CD8-positive, alpha-beta memory T cell (primary cell): ENCODE results near the gene CENPB. TPM values are rescaled to one million over a fixed set of nuclear protein-coding genes. Genes with fewer than 3 reads are reported as not detected.

Experiments used
- CTCF ChIA-PET: fragments of 350-600 bp; sonication (Branson Sonifier 250); formaldehyde crosslinking; loops from one replicate; lab custom pipeline; 2021; ENCODE audit warnings: antibody characterized with exemption; lab: Charles Lee
- POLR2A ChIA-PET: fragments of 350-600 bp; sonication (Branson Sonifier 250); formaldehyde crosslinking; loops from one replicate; lab custom pipeline; 2021; ENCODE audit warnings: antibody characterized with exemption; lab: Charles Lee
- DNase-seq, 5 donors: peaks; one replicate each; pipeline versions ENCODE4 v3.0.0 to v3.0.0-alpha.2; 2020 to 2022; ENCODE audit warnings: mixed read lengths in 1 of 5
- H3K27ac ChIP-seq: one replicate; pipeline ENCODE4 v1.7.0; 2013; ENCODE audit warnings: low read depth, mild to moderate bottlenecking, low read length, moderate library complexity
- H3K27me3 ChIP-seq: 2 replicates; pipeline ENCODE4 v1.7.0; 2013; ENCODE audit warnings: low read length, mild to moderate bottlenecking; ENCODE audit not compliant: insufficient read depth, poor library complexity, severe bottlenecking
- H3K36me3 ChIP-seq: 2 replicates; pipeline ENCODE4 v1.7.0; 2013; ENCODE audit warnings: mild to moderate bottlenecking, low read length, moderate library complexity; ENCODE audit not compliant: insufficient read depth
- H3K4me1 ChIP-seq: 2 replicates; pipeline ENCODE4 v1.7.0; 2013; ENCODE audit warnings: mild to moderate bottlenecking, low read length, moderate library complexity; ENCODE audit not compliant: insufficient read depth
- H3K4me3 ChIP-seq: 2 replicates; pipeline ENCODE4 v1.7.0; 2013; ENCODE audit warnings: mild to moderate bottlenecking, low read length
- H3K9me3 ChIP-seq: 2 replicates; pipeline ENCODE4 v1.7.0; 2013; ENCODE audit warnings: mild to moderate bottlenecking, low read length
- H3K27ac Mint-ChIP-seq, 8 donors: one replicate each; pipeline ENCODE4 v1.8.0; 2020 to 2021; ENCODE audit warnings: mixed read lengths in 8 of 8, mild to moderate bottlenecking in 6 of 8, inconsistent platforms in 3 of 8, moderate library complexity in 3 of 8
- H3K27me3 Mint-ChIP-seq, 2 donors: one replicate each; pipeline ENCODE4 v1.8.0; 2020 to 2021; ENCODE audit warnings: mixed read lengths in 2 of 2, mild to moderate bottlenecking in 1 of 2, moderate library complexity in 1 of 2
- H3K36me3 Mint-ChIP-seq, 3 donors: one replicate each; pipeline ENCODE4 v1.8.0; 2020 to 2021; ENCODE audit warnings: mixed read lengths in 3 of 3, inconsistent platforms in 1 of 3, mild to moderate bottlenecking in 1 of 3
- H3K4me1 Mint-ChIP-seq, 3 donors: one replicate each; pipeline ENCODE4 v1.8.0; 2020 to 2021; ENCODE audit warnings: mixed read lengths in 3 of 3, inconsistent platforms in 1 of 3, mild to moderate bottlenecking in 1 of 3
- H3K4me3 Mint-ChIP-seq, 7 donors: one replicate each; pipeline ENCODE4 v1.8.0; 2020 to 2021; ENCODE audit warnings: mixed read lengths in 7 of 7, mild to moderate bottlenecking in 6 of 7, moderate library complexity in 4 of 7, inconsistent platforms in 2 of 7
- H3K9me3 Mint-ChIP-seq, 5 donors: one replicate each; pipeline ENCODE4 v1.8.0; 2020 to 2022; ENCODE audit warnings: mixed read lengths in 5 of 5, mild to moderate bottlenecking in 3 of 5, moderate library complexity in 2 of 5, inconsistent platforms in 1 of 5
- polyA plus RNA-seq: library from polyadenylated mRNA; unstranded; fragments of 300-500 nt; fragmentation: Illumina TruSeq; gene quantifications from one replicate; pipeline ENCODE4 v1.2.3, GENCODE V29; 2021
- total RNA-seq, 2 experiments: library from RNA; stranded (reverse); gene quantifications; one replicate each; pipeline ENCODE4 v1.2.3, GENCODE V29; 2021

Gene CENPB
- total and polyA plus RNA-seq, 3 experiments from 2014 or later: 1.7 to 69.9 (median 66.4) TPM

- Histone ChIP-seq H3K27ac (no peak overlapping the region), H3K9me3 (no peaks in the 10 kb centered on the region), H3K27me3 (no peaks in the 10 kb centered on the region), H3K36me3 (no peaks in the 10 kb centered on the region), H3K4me3 (no peak overlapping the region), H3K4me1 (peaks cover 27% of the 10 kb centered on the region)
- peak in 1 of 5 donors; percentile 47 for DNase-seq
- H3K36me3 Mint-ChIP-seq: peaks cover 0 to 5% (median 3%) of the 10 kb centered on the region in 3 donors
- peak overlapping the region in 6 of 8 donors; percentile 29 to 87 (median 73) for H3K27ac Mint-ChIP-seq
- H3K27me3 Mint-ChIP-seq: no peaks in the 10 kb centered on the region
- CTCF ChIA-PET: interaction anchor here (16.8 kb wide), 1 partner anchor 35 kb away, joined by 262 read pairs; the partner anchor contains the start of gene AP5S1
- H3K9me3 Mint-ChIP-seq: no peaks in the 10 kb centered on the region
- peak overlapping the region in 4 of 7 donors; percentile 8 to 59 (median 21) for H3K4me3 Mint-ChIP-seq
- H3K4me1 Mint-ChIP-seq: peaks cover 37 to 56% (median 38%) of the 10 kb centered on the region in 3 donors
- POLR2A ChIA-PET: interaction anchor here (1.4 kb wide), 1 partner anchor 33 kb away, joined by 3 read pairs; no protein-coding TSS in a partner anchor
These were observed 3.5 kb downstream of the CENPB start for GRCh38 chr20:3783068-3783489.

GRCh38 chr20:3782597-3782996 lies 3.9 kb downstream of the CENPB start:
- ChIA-PET POLR2A (interaction anchor here (1.4 kb wide), 1 partner anchor 34 kb away, joined by 3 read pairs; no protein-coding TSS in a partner anchor), CTCF (interaction anchor here (16.8 kb wide), 1 partner anchor 36 kb away, joined by 262 read pairs; the partner anchor contains the start of gene AP5S1)
- Mint-ChIP-seq H3K27ac (peak overlapping the region in 6 of 8 donors; percentile 20 to 81 (median 68)), H3K4me3 (peak overlapping the region in 4 of 7 donors; percentile 8 to 79 (median 37)), H3K27me3 (no peaks in the 10 kb centered on the region), H3K9me3 (no peaks in the 10 kb centered on the region), H3K4me1 (peaks cover 35 to 56% (median 37%) of the 10 kb centered on the region in 3 donors), H3K36me3 (peaks cover 0 to 5% (median 3%) of the 10 kb centered on the region in 3 donors)
- Histone ChIP-seq H3K36me3 (no peaks in the 10 kb centered on the region), H3K4me1 (peaks cover 23% of the 10 kb centered on the region), H3K27ac (no peak overlapping the region), H3K9me3 (no peaks in the 10 kb centered on the region), H3K27me3 (no peaks in the 10 kb centered on the region), H3K4me3 (no peak overlapping the region)
- DNase-seq: no peak

GRCh38 chr20:3781153-3781910 lies 5.2 kb downstream of the CENPB start, which contains the start of gene SPEF1:
Gene SPEF1, minus strand, starts transcription at chr20:3781448. Its CDS starts 161 bp downstream, at chr20:3781287.
- H3K4me1 ChIP-seq: peaks cover 23% of the 10 kb centered on the region
- ChIA-PET POLR2A (interaction anchor here (0.6 to 1.8 kb wide), 3 partner anchors 14 to 99 kb away, joined by 3 to 9 read pairs (median 6); partner anchors contain the start of genes ADISSP and AP5S1), CTCF (interaction anchor here (0.8 to 16.8 kb wide), 5 partner anchors 8 to 74 kb away, joined by 3 to 262 read pairs (median 4); partner anchors contain the start of genes ADISSP, AP5S1 and CDC25B)
- Mint-ChIP-seq H3K27ac (peak within 1 kb of the TSS; percentile 11 to 91 (median 78)), H3K36me3 (peaks cover 0 to 5% (median 3%) of the 10 kb centered on the region in 3 donors), H3K4me1 (peaks cover 37 to 59% (median 38%) of the 10 kb centered on the region in 3 donors), H3K4me3 (peak within 1 kb of the TSS; percentile 15 to 89 (median 69)), H3K27me3 (no peaks in the 10 kb centered on the region), H3K9me3 (no peaks in the 10 kb centered on the region)
- H3K4me3 ChIP-seq: peak within 1 kb of the TSS; percentile 61
- H3K27me3 ChIP-seq: no peaks in the 10 kb centered on the region
- no peaks in the 10 kb centered on the region for H3K36me3 ChIP-seq
- peak in 2 of 5 donors; percentile 45 to 69 for DNase-seq
- H3K9me3 ChIP-seq: no peaks in the 10 kb centered on the region
- H3K27ac ChIP-seq: no peak within 1 kb of the TSS

- H3K27me3 ChIP-seq: no peaks in the 10 kb centered on the region
- Mint-ChIP-seq H3K4me1 (peaks cover 31 to 46% (median 31%) of the 10 kb centered on the region in 3 donors), H3K27ac (no peak overlapping the region), H3K27me3 (peaks cover 0 to 1% of the 10 kb centered on the region in 2 donors), H3K36me3 (no peaks in the 10 kb centered on the region), H3K4me3 (peak overlapping the region in 6 of 7 donors; percentile 33 to 84 (median 74)), H3K9me3 (no peaks in the 10 kb centered on the region)
- H3K4me1 ChIP-seq: peaks cover 16% of the 10 kb centered on the region
- no peak for DNase-seq
- H3K36me3 ChIP-seq: no peaks in the 10 kb centered on the region
- no peaks in the 10 kb centered on the region for H3K9me3 ChIP-seq
- ChIA-PET CTCF (interaction anchor here (0.6 to 16.8 kb wide), 9 partner anchors 8 to 77 kb away, joined by 3 to 262 read pairs (median 4); partner anchors contain the start of genes ADISSP, AP5S1 and CENPB), POLR2A (interaction anchor here (0.5 to 1.2 kb wide), 4 partner anchors 35 to 82 kb away, joined by 3 to 7 read pairs (median 3); partner anchors contain the start of gene AP5S1)
- H3K27ac ChIP-seq: no peak overlapping the region
- no peak overlapping the region for H3K4me3 ChIP-seq
These were observed 7.6 kb downstream of the CENPB start for GRCh38 chr20:3778976-3779375.

GRCh38 chr20:3777716-3778629 lies 8.6 kb downstream of the CENPB start:
- ChIA-PET POLR2A (interaction anchor here (0.5 to 1.7 kb wide), 6 partner anchors 8 to 43 kb away, joined by 3 to 11 read pairs (median 4); partner anchors contain the start of genes ADISSP, AP5S1 and CENPB), CTCF (interaction anchor here (0.7 to 16.8 kb wide), 10 partner anchors 9 to 78 kb away, joined by 3 to 262 read pairs (median 4); partner anchors contain the start of genes ADISSP, AP5S1 and CENPB)
- DNase-seq: peak in 2 of 5 donors; percentile 50 to 57
- Mint-ChIP-seq H3K27ac (peak overlapping the region in 5 of 8 donors; percentile 21 to 86 (median 37)), H3K36me3 (no peaks in the 10 kb centered on the region), H3K4me3 (peak overlapping the region; percentile 73 to 87 (median 80)), H3K9me3 (no peaks in the 10 kb centered on the region), H3K27me3 (peaks cover 0 to 1% of the 10 kb centered on the region in 2 donors), H3K4me1 (peaks cover 25 to 41% (median 27%) of the 10 kb centered on the region in 3 donors)
- Histone ChIP-seq H3K36me3 (no peaks in the 10 kb centered on the region), H3K4me3 (peak overlapping the region; percentile 63), H3K9me3 (no peaks in the 10 kb centered on the region), H3K4me1 (peaks cover 16% of the 10 kb centered on the region), H3K27ac (no peak overlapping the region), H3K27me3 (no peaks in the 10 kb centered on the region)

GRCh38 chr20:3777381-3777715 lies 9.2 kb downstream of the CENPB start:
- peak overlapping the region in 6 of 8 donors; percentile 21 to 86 (median 69) for H3K27ac Mint-ChIP-seq
- no peaks in the 10 kb centered on the region for H3K36me3 ChIP-seq

More at GRCh38 chr20:3777381-3777715, 9.2 kb downstream of the CENPB start:
- peaks cover 16% of the 10 kb centered on the region for H3K4me1 ChIP-seq
- ChIA-PET POLR2A (interaction anchor here (0.6 to 1.7 kb wide), 5 partner anchors 9 to 430 kb away, joined by 3 to 11 read pairs (median 3); partner anchors contain the start of genes ADISSP, AP5S1 and CENPB), CTCF (interaction anchor here (1.4 to 16.8 kb wide), 5 partner anchors 9 to 41 kb away, joined by 4 to 262 read pairs (median 14); partner anchors contain the start of genes ADISSP, AP5S1 and CENPB)
- peak in 1 of 5 donors; percentile 35 for DNase-seq
- H3K4me3 ChIP-seq: peak overlapping the region; percentile 63
- Mint-ChIP-seq H3K27me3 (peaks cover 1 to 4% of the 10 kb centered on the region in 2 donors), H3K4me1 (peaks cover 25 to 41% (median 27%) of the 10 kb centered on the region in 3 donors), H3K9me3 (no peaks in the 10 kb centered on the region), H3K36me3 (peaks cover 0 to 2% (median 0%) of the 10 kb centered on the region in 3 donors), H3K4me3 (peak overlapping the region; percentile 73 to 87 (median 80))
- H3K27me3 ChIP-seq: no peaks in the 10 kb centered on the region
- no peaks in the 10 kb centered on the region for H3K9me3 ChIP-seq
- no peak overlapping the region for H3K27ac ChIP-seq
